Panc1 (cell line): ENCODE results near the gene NSMF. TPM values are rescaled to one million over a fixed set of nuclear protein-coding genes. Genes with fewer than 3 reads are reported as not detected.

Experiments used
- ATAC-seq: fragments of 200-7000 bp; cut with Tn5 transposase; 2 replicates; pipeline ENCODE4 v1.9.1; 2020; ENCODE audit warnings: mild to moderate bottlenecking, moderate library complexity
- BruUV-seq: library from RNA; stranded (reverse); fragments of 400-500 nt; replicated peaks from 2 replicates; lab custom pipeline; 2021; lab: Mats Ljungman, UMichigan
- CTCF ChIA-PET: fragments of 300-600 bp; sonication (Branson Sonifier 250); formaldehyde crosslinking; loops from one replicate; lab custom pipeline; 2022; ENCODE audit warnings: antibody characterized with exemption; lab: Charles Lee
- POLR2A ChIA-PET: fragments of 300-600 bp; sonication (Branson Sonifier 250); formaldehyde crosslinking; loops from one replicate; lab custom pipeline; 2022; ENCODE audit warnings: antibody characterized with exemption; lab: Charles Lee
- DNase-seq: peaks from one replicate; pipeline ENCODE4 v3.0.0-alpha.2; 2010; ENCODE audit warnings: low read depth, low spot score
- H3K27ac ChIP-seq: 2 replicates; pipeline ENCODE4 v1.5.1; 2011; ENCODE audit warnings: mild to moderate bottlenecking, low read length, inconsistent platforms
- H3K27me3 ChIP-seq: fragments of 200-500 bp; sonication (Bioruptor generic); 2 replicates; pipeline ENCODE4 v1.6.0; 2014; ENCODE audit warnings: low read length, inconsistent platforms; ENCODE audit not compliant: control insufficient read depth, insufficient read depth
- H3K36me3 ChIP-seq: fragments of 200-500 bp; sonication (Bioruptor generic); 2 replicates; pipeline ENCODE4 v1.5.1; 2014; ENCODE audit warnings: inconsistent platforms, mild to moderate bottlenecking, low read length, moderate library complexity; ENCODE audit not compliant: control insufficient read depth, insufficient read depth
- H3K4me1 ChIP-seq: 2 replicates; pipeline ENCODE4 v1.5.1; 2011; ENCODE audit warnings: inconsistent platforms, mild to moderate bottlenecking, low read length, moderate library complexity; ENCODE audit not compliant: control insufficient read depth, insufficient read depth
- H3K4me3 ChIP-seq, 2 experiments: 2 replicates each; pipeline ENCODE4 v1.5.1; 2011 to 2012; ENCODE audit warnings: low read depth in 2 of 2, low read length in 2 of 2, mild to moderate bottlenecking in 2 of 2, inconsistent platforms in 1 of 2, moderate library complexity in 1 of 2
- H3K9me3 ChIP-seq: fragments of 200-500 bp; sonication (Bioruptor generic); 2 replicates; pipeline ENCODE4 v1.5.1; 2014; ENCODE audit warnings: low read depth, mild to moderate bottlenecking, inconsistent platforms, low read length, moderate library complexity; ENCODE audit not compliant: control insufficient read depth, insufficient read depth
- CTCF ChIP-seq: fragments of 450-650 bp; IDR thresholded peaks from 2 replicates; pipeline ENCODE4 v1.5.1; 2017; ENCODE audit warnings: mild to moderate bottlenecking
- POLR2AphosphoS5 ChIP-seq: IDR thresholded peaks from 2 replicates; pipeline ENCODE4 v1.6.1; 2012; ENCODE audit warnings: mild to moderate bottlenecking, low read depth, low read length, moderate library complexity
- REST ChIP-seq, 2 experiments: IDR thresholded peaks; 2 replicates each; pipeline ENCODE4 v1.6.1; 2011 to 2012; ENCODE audit warnings: low read depth in 2 of 2, control low read depth in 1 of 2, low read length in 1 of 2, mild to moderate bottlenecking in 1 of 2, moderate library complexity in 1 of 2; ENCODE audit not compliant: insufficient read depth in 1 of 2
- SIN3A ChIP-seq: IDR thresholded peaks from 2 replicates; pipeline ENCODE4 v1.6.1; 2012; ENCODE audit warnings: low read depth, mild to moderate bottlenecking, low read length, moderate library complexity, borderline replicate concordance; ENCODE audit not compliant: insufficient read depth
- TCF7L2 ChIP-seq: IDR thresholded peaks from 2 replicates; pipeline ENCODE4 v1.6.1; 2011; ENCODE audit warnings: mild to moderate bottlenecking, low read depth, low read length, inconsistent platforms
- in situ Hi-C: cut with HindIII; loops from 2 replicates; pipeline ENCODE4 v1.10.0; 2016; ENCODE audit warnings: low sequenced_read_pairs, low pct_unique_long_range_greater_than_20kb
- intact Hi-C: fragments of 100-400 bp; cut with micrococcal nuclease; formaldehyde crosslinking; loops from one replicate; pipeline ENCODE4 v1.10.0; 2022; ENCODE audit not compliant: unreplicated experiment
- total RNA-seq: library from RNA; stranded (reverse); gene quantifications from one replicate; pipeline ENCODE4 v1.2.1, GENCODE V29; 2021; ENCODE audit not compliant: unreplicated experiment

Gene NSMF
- total RNA-seq, 1 experiment from 2014 or later = 40.0 TPM

- in situ Hi-C loops (no loop called here), intact Hi-C loops (no loop called here)
- H3K36me3 ChIP-seq = no peaks in the 10 kb centered on the region
- no TSS peak for BruUV-seq
- no peaks in the 10 kb centered on the region for H3K27me3 ChIP-seq
- H3K4me3 ChIP-seq = peak overlapping the region; percentile 30 to 49
- no peak for DNase-seq
- POLR2A ChIA-PET = no interaction called here
- ATAC-seq = no peak
- H3K27ac ChIP-seq = peak overlapping the region; percentile 51; the same call in 1 of the 2 replicates
- H3K4me1 ChIP-seq = peaks cover 36% of the 10 kb centered on the region
- no peaks in the 10 kb centered on the region for H3K9me3 ChIP-seq
- TF ChIP-seq POLR2AphosphoS5 (no peak), SIN3A (no peak), TCF7L2 (no peak), CTCF (no peak), REST (IDR thresholded peaks at IDR 0.05; ENCODE audit: insufficient read depth in 1 of 2, low read depth in 2 of 2, low read length in 1 of 2) (no peak)
- CTCF ChIA-PET = interaction anchor here (0.5 to 1.2 kb wide), 3 partner anchors 15 to 110 kb away, joined by 4 to 5 read pairs (median 4); partner anchors contain the start of genes EXD3 and NRARP
These were observed 51.4 kb downstream of the NSMF start for GRCh38 chr9:137407590-137408300.

- intact Hi-C loops (no loop called here), in situ Hi-C loops (no loop called here)
These were observed 52.1 kb downstream of the NSMF start for GRCh38 chr9:137406876-137407589.

More at GRCh38 chr9:137406876-137407589, 52.1 kb downstream of the NSMF start:
- H3K4me1 ChIP-seq = peaks cover 29% of the 10 kb centered on the region
- TF ChIP-seq CTCF (peak; percentile 86), SIN3A (no peak), TCF7L2 (no peak), REST (IDR thresholded peaks at IDR 0.05; ENCODE audit: insufficient read depth in 1 of 2, low read depth in 2 of 2, low read length in 1 of 2) (no peak)
- ChIA-PET CTCF (no interaction called here), POLR2A (no interaction called here)
- DNase-seq (no peak), ATAC-seq (peak; percentile 75)
- peak overlapping the region; percentile 51; the same call in 1 of the 2 replicates for H3K27ac ChIP-seq
- no TSS peak for BruUV-seq
- no peaks in the 10 kb centered on the region for H3K27me3 ChIP-seq
- H3K9me3 ChIP-seq = no peaks in the 10 kb centered on the region
- no peaks in the 10 kb centered on the region for H3K36me3 ChIP-seq
- H3K4me3 ChIP-seq = peak overlapping the region; percentile 30 to 49
